ENCODE data around the gene HMCN1.

- no peak for TF ChIP-seq CTCF (conservative IDR thresholded peaks at IDR 0.05 in 1 of 2, IDR thresholded peaks at IDR 0.05 in 1 of 2; ENCODE audit: extremely low read depth in 1 of 2, insufficient read depth in 1 of 2, low read depth in 1 of 2, low read length in 2 of 2)
- TF ChIP-seq EZH2 (IDR thresholded peaks at IDR 0.05; ENCODE audit: borderline replicate concordance, low read length): no peak
Measured at GRCh38 chr1:186022184-186022583, 288.0 kb downstream of the HMCN1 start.

All from mammary epithelial cell (primary cell).